K562 (cell line): ENCODE measurements around the gene PPAN. TPM values are rescaled to one million over a fixed set of nuclear protein-coding genes. Genes with fewer than 3 reads are reported as not detected.

Source experiments
- BACH1 ChIP-seq: fragments of 200-800 bp; sonication (Bioruptor generic); IDR thresholded peaks from 2 replicates; pipeline ENCODE4 v1.6.1; 2016; ENCODE audit warnings: missing genetic modification characterization, missing compliant biosample characterization
- CEBPG ChIP-seq, 3 experiments: fragments of 200-800 bp in 1 of 3; sonication (Bioruptor generic) in 1 of 3; sonication (generic) in 1 of 3; formaldehyde crosslinking in 1 of 3; IDR thresholded peaks in 2 of 3; conservative IDR thresholded peaks in 1 of 3; 2 replicates each; pipeline versions ENCODE4 v1.6.1 to v1.8.0; 2016 to 2022; ENCODE audit warnings: missing compliant biosample characterization in 2 of 3, missing genetic modification characterization in 2 of 3, mild to moderate bottlenecking in 1 of 3, missing genetic modification reagents in 1 of 3
- HMG20B ChIP-seq: fragments of 250-450 bp; sonication (Bioruptor Pico); IDR thresholded peaks from 2 replicates; pipeline ENCODE4 v1.5.0; 2021; ENCODE audit warnings: mild to moderate bottlenecking
- IRF1 ChIP-seq: sonication (generic); formaldehyde crosslinking; IDR thresholded peaks from 2 replicates; pipeline ENCODE4 v1.8.0; 2022; ENCODE audit warnings: missing genetic modification reagents, mild to moderate bottlenecking, borderline replicate concordance
- NFIC ChIP-seq: fragments of 450-650 bp; IDR thresholded peaks from 2 replicates; pipeline ENCODE4 v1.6.1; 2017; ENCODE audit warnings: mild to moderate bottlenecking, inconsistent platforms
- PTRF ChIP-seq: fragments of 450-650 bp; IDR thresholded peaks from 2 replicates; pipeline ENCODE4 v1.6.1; 2016; ENCODE audit warnings: mild to moderate bottlenecking, missing genetic modification characterization, missing compliant biosample characterization
- RBM34 ChIP-seq: fragments of 200-400 bp; formaldehyde crosslinking; IDR thresholded peaks from 2 replicates; pipeline ENCODE4 v1.6.1; 2018; ENCODE audit warnings: low read length, borderline replicate concordance; ENCODE audit not compliant: insufficient read depth
- SMAD1 ChIP-seq: fragments of 150-350 bp; IDR thresholded peaks from 2 replicates; pipeline ENCODE4 v1.6.1; 2014; ENCODE audit warnings: low read length, low read depth; ENCODE audit not compliant: partially characterized antibody
- SRSF3 ChIP-seq: fragments of 200-400 bp; formaldehyde crosslinking; IDR thresholded peaks from 2 replicates; pipeline ENCODE4 v1.6.1; 2016; ENCODE audit warnings: mild to moderate bottlenecking, low read length, moderate library complexity; ENCODE audit not compliant: insufficient read depth
- TOE1 ChIP-seq, 2 experiments: fragments of 450-650 bp in 1 of 2; sonication (generic) in 1 of 2; formaldehyde crosslinking in 1 of 2; IDR thresholded peaks; 2 replicates each; pipeline versions ENCODE4 v1.7.1 to v1.8.0; 2016 to 2022; ENCODE audit warnings: borderline replicate concordance in 2 of 2, mild to moderate bottlenecking in 2 of 2, antibody characterized with exemption in 1 of 2, inconsistent platforms in 1 of 2, low read depth in 1 of 2, missing genetic modification reagents in 1 of 2, moderate library complexity in 1 of 2
- ZNF655 ChIP-seq: fragments of 250-450 bp; sonication (Bioruptor Pico); IDR thresholded peaks from 2 replicates; pipeline ENCODE4 v1.5.0; 2021
- ZSCAN29 ChIP-seq: fragments of 450-650 bp; IDR thresholded peaks from 2 replicates; pipeline ENCODE4 v1.6.1; 2017
- polyA plus RNA-seq, 8 experiments: library from polyadenylated mRNA; depleted of rRNA in 4 of 8; stranded (reverse) in 5 of 8; unstranded in 3 of 8; fragments of >200 nt; fragmentation: Nextera tagmentation in 2 of 8; fragmentation: Illumina TruSeq in 1 of 8; extraction: Ambion mirVana in 2 of 8; extraction: Trizol in 1 of 8; gene quantifications; 2 replicates each; pipeline versions ENCODE4 v1.2.1 to v1.2.3, GENCODE V29; 2011 to 2014; ENCODE audit warnings: inconsistent platforms in 1 of 8, missing spikeins in 1 of 8
- total RNA-seq, 7 experiments: library from RNA; depleted of rRNA in 6 of 7; stranded (reverse); fragments of >200 nt in 6 of 7; fragmentation: Illumina TruSeq in 2 of 7; extraction: Trizol in 2 of 7; gene quantifications; 2 replicates each; pipeline versions ENCODE4 v1.2.1 to v1.2.3, GENCODE V29; 2011 to 2021; ENCODE audit warnings: low replicate concordance in 1 of 7
- TF ChIP-seq, protein P1 (sequence below), 2 experiments: fragments of 450-650 bp; IDR thresholded peaks; 2 replicates each; pipeline ENCODE4 v1.6.1; 2016; ENCODE audit warnings: mild to moderate bottlenecking in 2 of 2, borderline replicate concordance in 1 of 2, low read depth in 1 of 2, moderate library complexity in 1 of 2
- TF ChIP-seq, protein P2 (sequence below): fragments of 450-650 bp; formaldehyde crosslinking; IDR thresholded peaks from 2 replicates; pipeline ENCODE4 v1.4.0; 2022; ENCODE audit warnings: mild to moderate bottlenecking, moderate library complexity

The PPAN gene
- total and polyA plus RNA-seq, 9 of the 15 experiments (the other 6 are each of a cell fraction or from before 2014, with no cell fraction given), result 2.2 to 129 (median 59.1) TPM

- TF ChIP-seq, protein P1, sequence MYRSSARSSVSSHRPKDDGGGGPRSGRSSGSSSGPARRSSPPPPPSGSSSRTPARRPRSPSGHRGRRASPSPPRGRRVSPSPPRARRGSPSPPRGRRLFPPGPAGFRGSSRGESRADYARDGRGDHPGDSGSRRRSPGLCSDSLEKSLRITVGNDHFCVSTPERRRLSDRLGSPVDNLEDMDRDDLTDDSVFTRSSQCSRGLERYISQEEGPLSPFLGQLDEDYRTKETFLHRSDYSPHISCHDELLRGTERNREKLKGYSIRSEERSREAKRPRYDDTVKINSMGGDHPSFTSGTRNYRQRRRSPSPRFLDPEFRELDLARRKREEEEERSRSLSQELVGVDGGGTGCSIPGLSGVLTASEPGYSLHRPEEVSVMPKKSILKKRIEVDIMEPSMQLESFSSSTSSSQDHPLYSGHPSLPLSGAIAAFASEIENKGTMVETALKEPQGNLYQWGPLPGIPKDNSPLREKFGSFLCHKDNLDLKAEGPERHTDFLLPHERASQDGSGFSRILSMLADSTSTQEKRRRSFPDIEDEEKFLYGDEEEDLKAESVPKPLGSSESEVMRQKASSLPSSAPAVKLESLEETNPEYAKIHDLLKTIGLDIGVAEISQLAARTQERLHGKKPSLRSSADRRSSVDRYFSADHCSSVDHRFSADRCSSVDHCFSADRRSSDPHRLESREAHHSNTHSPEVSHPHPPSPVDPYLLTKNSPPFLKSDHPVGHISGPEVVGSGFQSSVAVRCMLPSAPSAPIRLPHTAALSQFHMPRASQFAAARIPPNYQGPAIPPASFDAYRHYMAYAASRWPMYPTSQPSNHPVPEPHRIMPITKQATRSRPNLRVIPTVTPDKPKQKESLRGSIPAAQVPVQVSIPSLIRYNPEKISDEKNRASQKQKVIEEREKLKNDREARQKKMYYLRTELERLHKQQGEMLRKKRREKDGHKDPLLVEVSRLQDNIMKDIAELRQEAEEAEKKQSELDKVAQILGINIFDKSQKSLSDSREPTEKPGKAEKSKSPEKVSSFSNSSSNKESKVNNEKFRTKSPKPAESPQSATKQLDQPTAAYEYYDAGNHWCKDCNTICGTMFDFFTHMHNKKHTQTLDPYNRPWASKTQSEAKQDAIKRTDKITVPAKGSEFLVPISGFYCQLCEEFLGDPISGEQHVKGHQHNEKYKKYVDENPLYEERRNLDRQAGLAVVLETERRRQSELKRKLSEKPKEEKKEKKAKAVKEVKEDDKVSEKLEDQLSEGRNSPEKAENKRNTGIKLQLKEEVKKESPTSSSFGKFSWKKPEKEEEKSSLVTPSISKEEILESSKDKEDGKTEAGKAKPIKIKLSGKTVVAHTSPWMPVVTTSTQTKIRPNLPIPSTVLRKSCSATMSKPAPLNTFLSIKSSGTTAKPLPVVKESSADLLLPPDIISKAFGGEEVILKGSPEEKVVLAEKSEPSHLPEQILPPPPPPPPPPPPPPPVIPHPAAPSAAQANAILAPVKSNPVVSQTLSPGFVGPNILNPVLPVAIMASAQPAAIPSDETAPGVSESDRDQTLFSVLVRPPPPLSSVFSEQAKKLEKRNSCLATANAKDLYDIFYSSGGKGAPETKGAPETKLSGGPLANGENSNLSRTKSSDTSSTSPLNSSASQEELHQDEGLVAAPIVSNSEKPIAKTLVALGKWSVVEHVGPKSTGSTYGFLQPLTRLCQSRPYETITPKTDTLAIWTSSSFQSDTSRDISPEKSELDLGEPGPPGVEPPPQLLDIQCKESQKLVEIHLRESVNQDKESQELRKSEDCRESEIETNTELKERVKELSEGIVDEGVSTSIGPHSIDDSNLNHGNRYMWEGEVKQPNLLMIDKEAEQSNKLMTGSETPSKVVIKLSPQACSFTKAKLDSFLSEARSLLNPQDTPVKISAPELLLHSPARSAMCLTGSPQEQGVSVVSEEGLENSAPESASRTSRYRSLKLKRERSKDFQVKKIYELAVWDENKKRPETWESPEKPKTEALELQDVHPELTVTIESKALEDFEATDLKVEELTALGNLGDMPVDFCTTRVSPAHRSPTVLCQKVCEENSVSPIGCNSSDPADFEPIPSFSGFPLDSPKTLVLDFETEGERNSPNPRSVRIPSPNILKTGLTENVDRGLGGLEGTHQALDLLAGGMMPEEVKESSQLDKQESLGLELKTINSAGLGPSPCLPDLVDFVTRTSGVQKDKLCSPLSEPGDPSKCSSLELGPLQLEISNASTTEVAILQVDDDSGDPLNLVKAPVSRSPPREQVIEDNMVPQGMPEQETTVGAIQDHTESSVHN (IDR thresholded peaks at IDR 0.05; ENCODE audit: borderline replicate concordance in 1 of 2, low read depth in 1 of 2), result no peak
- TF ChIP-seq, protein P2, sequence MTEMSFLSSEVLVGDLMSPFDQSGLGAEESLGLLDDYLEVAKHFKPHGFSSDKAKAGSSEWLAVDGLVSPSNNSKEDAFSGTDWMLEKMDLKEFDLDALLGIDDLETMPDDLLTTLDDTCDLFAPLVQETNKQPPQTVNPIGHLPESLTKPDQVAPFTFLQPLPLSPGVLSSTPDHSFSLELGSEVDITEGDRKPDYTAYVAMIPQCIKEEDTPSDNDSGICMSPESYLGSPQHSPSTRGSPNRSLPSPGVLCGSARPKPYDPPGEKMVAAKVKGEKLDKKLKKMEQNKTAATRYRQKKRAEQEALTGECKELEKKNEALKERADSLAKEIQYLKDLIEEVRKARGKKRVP (CRISPR knock-in tag), result no peak
- TF ChIP-seq IRF1 (CRISPR knock-in tag) (0 out of 2 replicates have a peak, but pooled peaks have one; percentile 49), SRSF3 (no peak), CEBPG (CRISPR knock-in tag; IDR thresholded peaks at IDR 0.05) (no peak), CEBPG (tag; conservative IDR thresholded peaks at IDR 0.05 in 1 of 2, IDR thresholded peaks at IDR 0.05 in 1 of 2) (no peak), TOE1 (IDR thresholded peaks at IDR 0.05; ENCODE audit: borderline replicate concordance) (no peak), TOE1 (CRISPR knock-in tag; IDR thresholded peaks at IDR 0.05; ENCODE audit: borderline replicate concordance, low read depth) (no peak), ZSCAN29 (no peak), HMG20B (no peak), RBM34 (no peak), SMAD1 (no peak), NFIC (no peak), BACH1 (tag) (no peak), ZNF655 (CRISPR knock-in tag) (no peak), PTRF (no peak)
Observed at GRCh38 chr19:10061717-10062310, 44.3 kb upstream of the PPAN start (continued).
